Subcutaneous preadipocyte (primary cell): ENCODE results near the gene RPL29. TPM values are rescaled to one million over a fixed set of nuclear protein-coding genes. Genes with fewer than 3 reads are reported as not detected.

Source experiments
- small RNA-seq: library from RNA; depleted of rRNA; stranded (forward); fragments of <200 nt; gene quantifications from one replicate; pipeline ENCODE3, GENCODE V24; 2012
- total RNA-seq: library from RNA; depleted of rRNA; stranded (reverse); fragments of >200 nt; gene quantifications from 2 replicates; pipeline ENCODE4 v1.2.3, GENCODE V29; 2012

RPL29 gene
- 932 and 1,672 TPM in 2 replicates for total RNA-seq

DNA sequence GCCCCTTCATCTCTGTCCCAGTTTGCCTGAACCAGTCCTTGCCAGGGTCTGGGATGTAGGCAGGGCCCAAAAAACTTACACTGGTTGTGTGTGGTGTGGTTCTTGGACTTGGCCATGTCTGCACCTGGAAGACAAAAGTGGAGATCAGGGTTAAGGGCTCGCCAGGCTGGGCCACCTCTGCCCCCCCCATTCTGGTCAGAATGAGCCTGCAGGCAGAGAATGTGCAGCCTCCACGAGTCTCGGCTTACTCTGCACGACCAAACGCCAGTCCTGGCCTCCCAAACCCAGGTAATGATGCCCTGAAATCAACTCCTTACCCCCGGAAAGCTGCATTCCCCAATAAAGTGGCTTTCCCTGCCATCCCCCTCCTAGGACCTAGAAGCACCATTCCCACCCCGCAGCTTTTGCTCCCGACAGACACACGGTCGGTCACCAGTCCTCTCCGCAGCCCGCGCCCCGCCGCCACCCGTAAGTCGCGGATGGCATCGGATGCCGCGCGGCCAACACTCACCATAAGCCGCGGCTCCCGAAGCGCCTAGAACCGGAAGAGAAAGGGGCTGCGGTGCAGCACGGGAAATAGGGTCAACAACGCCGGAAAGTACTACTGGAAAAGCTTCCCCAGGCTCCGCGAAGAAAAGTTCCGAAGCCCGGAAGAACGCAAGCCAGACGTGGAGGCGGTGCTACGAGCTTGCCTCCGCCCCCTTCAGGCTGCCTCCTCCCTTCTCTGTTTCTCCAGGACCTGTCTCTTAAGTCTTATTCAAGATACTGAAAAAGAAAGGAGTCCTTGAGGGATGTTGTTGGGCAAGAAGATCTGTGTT, at the start of gene RPL29:
RPL29 (minus strand) TSS at position 550 of the 818 bp plus-strand sequence; CDS start at position 116, 434 bp downstream.

DNA sequence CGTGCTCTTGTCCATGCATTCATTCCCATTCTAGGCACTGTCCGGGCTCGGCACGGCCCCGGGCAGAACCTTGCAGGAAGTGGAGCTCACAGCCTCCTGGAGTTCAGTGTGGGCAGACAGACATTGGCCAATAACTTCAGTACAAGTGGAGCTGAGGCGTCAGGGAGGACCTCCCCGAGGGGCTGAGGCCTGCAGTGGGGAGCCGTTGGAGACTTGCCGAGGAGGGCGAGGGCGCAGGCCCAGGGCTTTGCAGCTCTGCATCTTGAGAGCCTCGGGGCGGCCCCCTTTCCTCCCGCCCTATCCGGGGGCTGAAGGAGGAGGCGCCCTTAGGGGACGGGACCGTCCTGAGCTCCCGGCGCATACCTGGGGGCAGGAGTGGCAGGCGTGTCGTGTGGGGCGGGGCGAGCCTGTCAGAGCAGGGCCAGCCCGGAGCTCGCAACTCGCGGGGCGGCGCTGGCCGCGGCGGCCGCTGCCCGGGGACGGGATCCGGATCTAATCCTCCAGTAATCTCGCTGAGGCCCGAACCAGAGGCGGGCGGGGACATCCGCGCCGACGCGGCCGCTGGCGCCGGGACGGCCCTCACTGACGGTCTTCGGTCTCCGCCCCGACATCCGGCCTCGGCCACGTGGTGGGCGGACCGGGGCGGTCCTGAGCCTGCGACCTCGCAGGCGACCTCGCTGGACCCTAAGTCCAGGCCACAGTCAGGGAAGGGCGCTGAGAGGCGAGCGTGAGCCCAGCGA, 12.7 kb downstream of the RPL29 start, which contains the start of gene ACY1:
ACY1 (plus strand) TSS at position 698 of the 740 bp plus-strand sequence. CDS start 530 bp downstream, outside the sequence.

DNA sequence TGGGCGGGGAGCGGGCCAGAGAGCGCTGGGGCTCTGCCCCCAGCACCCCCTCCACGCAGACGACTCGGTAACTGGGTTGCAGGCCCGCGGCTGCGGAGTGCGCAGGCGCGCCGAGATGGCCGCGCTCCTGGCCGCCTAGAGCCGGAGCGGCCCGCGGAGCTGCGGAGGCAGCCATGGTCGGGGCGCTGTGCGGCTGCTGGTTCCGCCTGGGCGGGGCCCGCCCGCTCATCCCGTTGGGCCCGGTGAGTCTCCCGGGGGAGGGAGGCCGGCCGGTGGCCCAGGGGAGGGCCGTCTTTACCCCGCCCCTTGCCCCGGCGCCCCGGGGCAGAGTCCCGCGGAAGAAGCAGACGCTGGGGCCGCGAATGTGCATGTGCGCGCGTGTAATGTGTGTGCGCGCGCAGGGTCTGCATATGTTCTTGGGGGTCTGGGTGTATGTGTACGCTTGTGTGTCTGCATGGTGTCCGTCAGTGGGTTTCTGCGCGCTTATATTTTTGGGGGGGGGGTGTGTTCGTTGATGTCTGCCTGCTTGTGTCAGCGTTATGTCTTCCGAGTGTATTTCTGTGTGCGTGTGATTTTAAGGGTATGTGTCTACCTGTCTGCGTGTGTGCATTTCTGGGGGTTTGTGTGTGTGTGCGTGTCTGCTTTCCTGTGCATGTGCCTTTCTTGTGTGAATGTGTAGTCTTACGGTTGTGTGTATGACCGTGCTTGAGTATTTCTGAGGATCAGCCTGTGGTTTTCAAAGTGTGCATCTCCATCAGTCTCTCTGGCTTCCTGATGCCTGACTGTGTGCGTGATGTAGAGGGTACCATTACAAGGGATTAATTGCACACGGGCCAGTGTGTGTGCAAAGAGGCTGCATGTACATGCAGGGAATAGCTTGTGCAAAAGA, 20.5 kb downstream of the RPL29 start, which contains the start of gene ABHD14A:
ABHD14A (plus strand) TSS at position 102 of the 889 bp plus-strand sequence; CDS start at position 174, 72 bp downstream.

DNA sequence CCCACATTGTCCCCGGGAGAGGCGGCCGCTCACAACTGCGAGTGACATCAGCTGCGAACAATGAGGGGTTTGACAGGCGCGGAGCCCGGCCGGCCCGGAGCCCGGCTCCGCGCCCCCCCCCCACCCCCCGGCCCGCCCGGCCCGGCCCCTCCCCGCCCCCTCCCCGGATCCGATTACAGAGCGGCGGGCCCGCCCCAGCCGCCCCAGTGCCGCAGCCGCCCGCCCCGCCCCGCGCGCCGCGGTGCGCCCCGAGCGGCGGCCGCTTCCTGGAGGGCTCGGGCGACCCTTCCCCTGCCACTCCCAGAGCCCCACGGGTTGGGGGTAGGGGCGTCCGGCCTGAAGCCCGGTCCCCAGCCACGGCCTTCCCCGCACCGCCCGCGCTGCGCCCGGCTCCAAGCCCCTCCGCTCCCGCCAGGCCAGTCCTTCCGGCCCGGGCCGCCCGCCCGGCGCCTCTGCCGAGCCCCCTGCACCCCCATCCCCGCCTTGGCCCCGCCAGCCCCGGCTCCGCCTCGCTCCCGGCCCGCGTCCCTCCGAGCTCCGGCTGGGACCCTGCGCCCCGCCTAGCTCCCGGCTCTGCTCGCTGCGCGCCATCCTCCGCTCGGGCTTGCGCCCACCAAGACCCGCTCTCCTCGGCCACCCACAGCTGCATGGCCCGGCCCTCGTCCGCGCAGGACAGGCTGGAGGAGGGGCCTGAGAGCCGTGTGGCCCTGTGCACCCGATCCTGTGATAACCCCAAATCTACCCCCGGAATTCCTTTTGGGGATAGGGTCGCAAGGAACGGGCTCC, 28.1 kb downstream of the RPL29 start, which contains the start of gene PCBP4:
PCBP4 (minus strand) TSS at position 71 of the 786 bp plus-strand sequence. CDS start 6,214 bp downstream, outside the sequence.

DNA sequence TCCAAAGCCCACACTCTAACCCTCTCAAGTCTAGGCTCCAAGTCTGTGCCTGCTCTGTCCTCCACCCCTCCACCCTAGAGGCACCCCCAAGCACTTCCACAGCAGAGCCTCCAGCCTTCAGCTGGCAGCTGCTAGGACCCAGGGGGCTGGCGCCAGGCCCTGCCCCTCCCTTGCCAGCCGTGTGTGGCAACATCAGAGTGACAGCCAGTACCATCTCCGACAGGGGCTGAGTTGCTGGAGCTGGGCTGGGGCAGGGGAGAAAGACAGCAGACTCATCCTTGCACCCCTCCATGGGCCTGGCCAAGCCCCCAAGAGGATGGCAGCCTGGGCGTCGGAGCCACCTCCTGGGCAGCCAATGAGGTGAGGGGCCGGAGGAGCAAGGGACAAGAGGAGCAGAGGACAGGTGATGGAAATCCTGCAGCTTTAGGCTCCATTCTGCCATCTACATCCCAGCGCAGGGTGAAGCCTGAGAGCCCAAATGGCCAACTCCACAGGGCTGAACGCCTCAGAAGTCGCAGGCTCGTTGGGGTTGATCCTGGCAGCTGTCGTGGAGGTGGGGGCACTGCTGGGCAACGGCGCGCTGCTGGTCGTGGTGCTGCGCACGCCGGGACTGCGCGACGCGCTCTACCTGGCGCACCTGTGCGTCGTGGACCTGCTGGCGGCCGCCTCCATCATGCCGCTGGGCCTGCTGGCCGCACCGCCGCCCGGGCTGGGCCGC, 40.4 kb downstream of the RPL29 start, which contains the start of gene GPR62:
GPR62 (plus strand) TSS at position 207 of the 718 bp plus-strand sequence; CDS start at position 479, 272 bp downstream.

Small RNAs within 50 kb of the gene (small RNA-seq; reads per million reads assigned to genes)
- gene AC115284.1 = not detected

Other genes starting within 250 kb of the RPL29 start
- not detected in 2 replicates for gene IQCF6, start 216.7 kb downstream of the RPL29 start, total RNA-seq
- not detected in 2 replicates for gene IQCF2, start 134.3 kb downstream of the RPL29 start, total RNA-seq
- gene IQCF5, start 120.3 kb downstream of the RPL29 start, total RNA-seq = not detected in 2 replicates
- gene IQCF1, start 92.5 kb downstream of the RPL29 start, total RNA-seq = not detected in 2 replicates
- 35.3 and 37.5 TPM in 2 replicates for gene RRP9, start 54.0 kb downstream of the RPL29 start, total RNA-seq
- 19.2 and 29.4 TPM in 2 replicates for gene PARP3, start 53.5 kb downstream of the RPL29 start, total RNA-seq
- gene GPR62, start 40.5 kb downstream of the RPL29 start, total RNA-seq = 0.20 TPM in 1 of 2 replicates, not detected in the other
- gene PCBP4, start 28.4 kb downstream of the RPL29 start, total RNA-seq = 20.9 and 23.9 TPM in 2 replicates
- gene ABHD14B, start 21.8 kb downstream of the RPL29 start, total RNA-seq = 32.6 and 41.5 TPM in 2 replicates
- 6.8 and 13.6 TPM in 2 replicates for gene ABHD14A, start 20.8 kb downstream of the RPL29 start, total RNA-seq
- gene ACY1, start 12.4 kb downstream of the RPL29 start, total RNA-seq = 71.7 and 79.0 TPM in 2 replicates
- 8.1 and 19.5 TPM in 2 replicates for gene DUSP7, start 60.7 kb upstream of the RPL29 start, total RNA-seq
- gene POC1A, start 158.5 kb upstream of the RPL29 start, total RNA-seq = 9.9 and 11.9 TPM in 2 replicates
- 30.5 and 38.3 TPM in 2 replicates for gene ALAS1, start 202.3 kb upstream of the RPL29 start, total RNA-seq
- gene TLR9, start 229.8 kb upstream of the RPL29 start, total RNA-seq = not detected in 2 replicates
- gene TWF2, start 243.3 kb upstream of the RPL29 start, total RNA-seq = 122 and 144 TPM in 2 replicates
- gene PPM1M, start 249.9 kb upstream of the RPL29 start, total RNA-seq = 10.9 and 17.6 TPM in 2 replicates